K562 (cell line): ENCODE data around the gene AMH. TPM values are rescaled to one million over a fixed set of nuclear protein-coding genes. Genes with fewer than 3 reads are reported as not detected.

ENCODE experiments used
- CREB1 ChIP-seq, 2 experiments: sonication (generic) in 1 of 2; formaldehyde crosslinking in 1 of 2; IDR thresholded peaks; 2 replicates each; pipeline versions ENCODE4 v1.6.1 to v1.8.0; 2012 to 2022; ENCODE audit warnings: inconsistent platforms in 1 of 2, mild to moderate bottlenecking in 1 of 2, missing genetic modification reagents in 1 of 2, moderate library complexity in 1 of 2
- EZH2 ChIP-seq: IDR thresholded peaks from 2 replicates; pipeline ENCODE4 v1.6.1; 2012; ENCODE audit warnings: low read depth, mild to moderate bottlenecking, inconsistent platforms, low read length, borderline replicate concordance
- FIP1L1 ChIP-seq: fragments of 200-400 bp; formaldehyde crosslinking; IDR thresholded peaks from 2 replicates; pipeline ENCODE4 v1.6.1; 2018; ENCODE audit warnings: mild to moderate bottlenecking, low read depth, low read length; ENCODE audit not compliant: poor library complexity, severe bottlenecking
- HMG20B ChIP-seq: fragments of 250-450 bp; sonication (Bioruptor Pico); IDR thresholded peaks from 2 replicates; pipeline ENCODE4 v1.5.0; 2021; ENCODE audit warnings: mild to moderate bottlenecking
- NR2F6 ChIP-seq: fragments of 450-650 bp; formaldehyde crosslinking; IDR thresholded peaks from 2 replicates; pipeline ENCODE4 v1.4.0; 2020; ENCODE audit warnings: mild to moderate bottlenecking
- POLR2A ChIP-seq: fragments of 450-650 bp; conservative IDR thresholded peaks from 2 replicates; pipeline ENCODE4 v1.6.1; 2016
- POLR2G ChIP-seq: fragments of 200-400 bp; formaldehyde crosslinking; IDR thresholded peaks from 2 replicates; pipeline ENCODE4 v1.6.1; 2017; ENCODE audit warnings: low read depth, mild to moderate bottlenecking, antibody characterized with exemption, low read length, moderate library complexity
- RAD21 ChIP-seq, 2 experiments: fragments of 250-450 bp in 1 of 2; fragments of 450-650 bp in 1 of 2; sonication (Bioruptor Pico) in 1 of 2; formaldehyde crosslinking in 1 of 2; IDR thresholded peaks in 1 of 2; conservative IDR thresholded peaks in 1 of 2; 2 replicates each; pipeline versions ENCODE4 v1.4.0 to v1.8.0; 2020 to 2022; ENCODE audit warnings: mild to moderate bottlenecking in 2 of 2, moderate library complexity in 1 of 2
- RBFOX2 ChIP-seq: fragments of 200-400 bp; formaldehyde crosslinking; IDR thresholded peaks from 2 replicates; pipeline ENCODE4 v1.6.1; 2017; ENCODE audit warnings: low read depth, mild to moderate bottlenecking, low read length, moderate library complexity
- RBM22 ChIP-seq: fragments of 200-400 bp; formaldehyde crosslinking; IDR thresholded peaks from 2 replicates; pipeline ENCODE4 v1.6.1; 2018; ENCODE audit warnings: low read length, low read depth; ENCODE audit not compliant: poor library complexity, severe bottlenecking
- TEAD1 ChIP-seq, 2 experiments: fragments of 450-650 bp in 1 of 2; sonication (generic) in 1 of 2; formaldehyde crosslinking; IDR thresholded peaks; 2 replicates each; pipeline versions ENCODE4 v1.4.0 to v1.8.0; 2020 to 2022; ENCODE audit warnings: mild to moderate bottlenecking in 2 of 2, missing genetic modification reagents in 1 of 2
- XRCC3 ChIP-seq: fragments of 450-650 bp; IDR thresholded peaks from 2 replicates; pipeline ENCODE4 v1.6.1; 2017; ENCODE audit warnings: mild to moderate bottlenecking, moderate library complexity
- polyA plus RNA-seq, 8 experiments: library from polyadenylated mRNA; depleted of rRNA in 4 of 8; stranded (reverse) in 5 of 8; unstranded in 3 of 8; fragments of >200 nt; fragmentation: Nextera tagmentation in 2 of 8; fragmentation: Illumina TruSeq in 1 of 8; extraction: Ambion mirVana in 2 of 8; extraction: Trizol in 1 of 8; gene quantifications; 2 replicates each; pipeline versions ENCODE4 v1.2.1 to v1.2.3, GENCODE V29; 2011 to 2014; ENCODE audit warnings: inconsistent platforms in 1 of 8, missing spikeins in 1 of 8
- total RNA-seq, 7 experiments: library from RNA; depleted of rRNA in 6 of 7; stranded (reverse); fragments of >200 nt in 6 of 7; fragmentation: Illumina TruSeq in 2 of 7; extraction: Trizol in 2 of 7; gene quantifications; 2 replicates each; pipeline versions ENCODE4 v1.2.1 to v1.2.3, GENCODE V29; 2011 to 2021; ENCODE audit warnings: low replicate concordance in 1 of 7
- TF ChIP-seq, protein P1 (sequence below): fragments of 450-650 bp; formaldehyde crosslinking; IDR thresholded peaks from 2 replicates; pipeline ENCODE4 v1.4.0; 2020; ENCODE audit warnings: mild to moderate bottlenecking, moderate library complexity
- TF ChIP-seq, protein P2 (sequence below), 2 experiments: fragments of 450-650 bp; formaldehyde crosslinking in 1 of 2; IDR thresholded peaks; 2 replicates each; pipeline versions ENCODE4 v1.4.0 to v1.6.1; 2014 to 2020; ENCODE audit warnings: mild to moderate bottlenecking in 2 of 2, borderline replicate concordance in 1 of 2, low read depth in 1 of 2
- TF ChIP-seq, protein P3 (sequence below): sonication (generic); formaldehyde crosslinking; IDR thresholded peaks from 2 replicates; pipeline ENCODE4 v1.8.0; 2022; ENCODE audit warnings: missing genetic modification reagents, mild to moderate bottlenecking, moderate library complexity, borderline replicate concordance

AMH gene
- total and polyA plus RNA-seq, 9 of the 15 experiments (the other 6 are each of a cell fraction or from before 2014, with no cell fraction given): 0.29 to 27.4 (median 2.6) TPM; not detected in 2

GRCh38 chr19:2274931-2275535 lies 25.9 kb downstream of the AMH start (continued):
- peak; percentile 23 for TF ChIP-seq FIP1L1
- TF ChIP-seq CREB1 (IDR thresholded peaks at IDR 0.05): no peak
- TF ChIP-seq CREB1 (CRISPR knock-in tag; IDR thresholded peaks at IDR 0.05): 0 out of 2 replicates have a peak, but pooled peaks have one; percentile 26
- TF ChIP-seq NR2F6 (CRISPR knock-in tag): no peak
- peak; percentile 93 for TF ChIP-seq RBM22
- TF ChIP-seq RBFOX2: peak; percentile 73
- TF ChIP-seq, protein P1, sequence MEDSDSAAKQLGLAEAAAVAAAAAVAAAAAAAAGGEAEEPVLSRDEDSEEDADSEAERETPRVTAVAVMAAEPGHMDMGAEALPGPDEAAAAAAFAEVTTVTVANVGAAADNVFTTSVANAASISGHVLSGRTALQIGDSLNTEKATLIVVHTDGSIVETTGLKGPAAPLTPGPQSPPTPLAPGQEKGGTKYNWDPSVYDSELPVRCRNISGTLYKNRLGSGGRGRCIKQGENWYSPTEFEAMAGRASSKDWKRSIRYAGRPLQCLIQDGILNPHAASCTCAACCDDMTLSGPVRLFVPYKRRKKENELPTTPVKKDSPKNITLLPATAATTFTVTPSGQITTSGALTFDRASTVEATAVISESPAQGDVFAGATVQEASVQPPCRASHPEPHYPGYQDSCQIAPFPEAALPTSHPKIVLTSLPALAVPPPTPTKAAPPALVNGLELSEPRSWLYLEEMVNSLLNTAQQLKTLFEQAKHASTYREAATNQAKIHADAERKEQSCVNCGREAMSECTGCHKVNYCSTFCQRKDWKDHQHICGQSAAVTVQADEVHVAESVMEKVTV (CRISPR knock-in tag): 0 out of 2 replicates have a peak, but pooled peaks have one; percentile 24
- TF ChIP-seq, protein P2, sequence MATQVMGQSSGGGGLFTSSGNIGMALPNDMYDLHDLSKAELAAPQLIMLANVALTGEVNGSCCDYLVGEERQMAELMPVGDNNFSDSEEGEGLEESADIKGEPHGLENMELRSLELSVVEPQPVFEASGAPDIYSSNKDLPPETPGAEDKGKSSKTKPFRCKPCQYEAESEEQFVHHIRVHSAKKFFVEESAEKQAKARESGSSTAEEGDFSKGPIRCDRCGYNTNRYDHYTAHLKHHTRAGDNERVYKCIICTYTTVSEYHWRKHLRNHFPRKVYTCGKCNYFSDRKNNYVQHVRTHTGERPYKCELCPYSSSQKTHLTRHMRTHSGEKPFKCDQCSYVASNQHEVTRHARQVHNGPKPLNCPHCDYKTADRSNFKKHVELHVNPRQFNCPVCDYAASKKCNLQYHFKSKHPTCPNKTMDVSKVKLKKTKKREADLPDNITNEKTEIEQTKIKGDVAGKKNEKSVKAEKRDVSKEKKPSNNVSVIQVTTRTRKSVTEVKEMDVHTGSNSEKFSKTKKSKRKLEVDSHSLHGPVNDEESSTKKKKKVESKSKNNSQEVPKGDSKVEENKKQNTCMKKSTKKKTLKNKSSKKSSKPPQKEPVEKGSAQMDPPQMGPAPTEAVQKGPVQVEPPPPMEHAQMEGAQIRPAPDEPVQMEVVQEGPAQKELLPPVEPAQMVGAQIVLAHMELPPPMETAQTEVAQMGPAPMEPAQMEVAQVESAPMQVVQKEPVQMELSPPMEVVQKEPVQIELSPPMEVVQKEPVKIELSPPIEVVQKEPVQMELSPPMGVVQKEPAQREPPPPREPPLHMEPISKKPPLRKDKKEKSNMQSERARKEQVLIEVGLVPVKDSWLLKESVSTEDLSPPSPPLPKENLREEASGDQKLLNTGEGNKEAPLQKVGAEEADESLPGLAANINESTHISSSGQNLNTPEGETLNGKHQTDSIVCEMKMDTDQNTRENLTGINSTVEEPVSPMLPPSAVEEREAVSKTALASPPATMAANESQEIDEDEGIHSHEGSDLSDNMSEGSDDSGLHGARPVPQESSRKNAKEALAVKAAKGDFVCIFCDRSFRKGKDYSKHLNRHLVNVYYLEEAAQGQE (IDR thresholded peaks at IDR 0.05; ENCODE audit: borderline replicate concordance): peak; percentile 75
- TF ChIP-seq, protein P2 (CRISPR knock-in tag; IDR thresholded peaks at IDR 0.05; ENCODE audit: low read depth): no peak
- peak; percentile 76 to 81 for TF ChIP-seq RAD21 (CRISPR knock-in tag; conservative IDR thresholded peaks at IDR 0.05 in 1 of 2, IDR thresholded peaks at IDR 0.05 in 1 of 2)
- no peak for TF ChIP-seq XRCC3
- TF ChIP-seq POLR2A: 0 out of 2 replicates have a peak, but pooled peaks have one; percentile 21
- TF ChIP-seq POLR2G: peak; percentile 79
- TF ChIP-seq HMG20B (CRISPR knock-in tag): no peak
- TF ChIP-seq, protein P3, sequence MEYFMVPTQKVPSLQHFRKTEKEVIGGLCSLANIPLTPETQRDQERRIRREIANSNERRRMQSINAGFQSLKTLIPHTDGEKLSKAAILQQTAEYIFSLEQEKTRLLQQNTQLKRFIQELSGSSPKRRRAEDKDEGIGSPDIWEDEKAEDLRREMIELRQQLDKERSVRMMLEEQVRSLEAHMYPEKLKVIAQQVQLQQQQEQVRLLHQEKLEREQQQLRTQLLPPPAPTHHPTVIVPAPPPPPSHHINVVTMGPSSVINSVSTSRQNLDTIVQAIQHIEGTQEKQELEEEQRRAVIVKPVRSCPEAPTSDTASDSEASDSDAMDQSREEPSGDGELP (CRISPR knock-in tag): peak; percentile 47; the same call in 1 of the 2 replicates
- no peak for TF ChIP-seq EZH2
- peak in 1 of 2 experiments; percentile 79; a peak in 1 of 4 replicates for TF ChIP-seq TEAD1 (CRISPR knock-in tag; IDR thresholded peaks at IDR 0.05)
